ENCODE data around the gene CEP164.

DNA sequence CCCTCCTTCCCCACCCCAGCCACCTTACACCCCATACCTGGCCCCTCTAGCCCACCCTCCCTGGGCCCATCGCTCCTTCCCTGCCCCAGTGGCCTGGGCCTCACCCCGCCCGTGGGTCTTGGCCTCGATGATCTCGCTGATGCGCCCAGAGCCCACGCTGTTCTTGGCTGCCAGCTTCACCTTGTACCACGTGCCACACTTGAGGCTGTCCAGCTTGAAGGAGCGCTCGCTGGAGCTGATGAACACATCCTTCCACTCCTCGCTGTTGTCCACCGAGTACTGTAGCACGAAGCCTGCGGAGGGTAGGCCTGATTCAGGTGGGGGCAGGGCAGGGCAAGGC, 110.1 kb downstream of the CEP164 start:
- TF ChIP-seq, protein P1, sequence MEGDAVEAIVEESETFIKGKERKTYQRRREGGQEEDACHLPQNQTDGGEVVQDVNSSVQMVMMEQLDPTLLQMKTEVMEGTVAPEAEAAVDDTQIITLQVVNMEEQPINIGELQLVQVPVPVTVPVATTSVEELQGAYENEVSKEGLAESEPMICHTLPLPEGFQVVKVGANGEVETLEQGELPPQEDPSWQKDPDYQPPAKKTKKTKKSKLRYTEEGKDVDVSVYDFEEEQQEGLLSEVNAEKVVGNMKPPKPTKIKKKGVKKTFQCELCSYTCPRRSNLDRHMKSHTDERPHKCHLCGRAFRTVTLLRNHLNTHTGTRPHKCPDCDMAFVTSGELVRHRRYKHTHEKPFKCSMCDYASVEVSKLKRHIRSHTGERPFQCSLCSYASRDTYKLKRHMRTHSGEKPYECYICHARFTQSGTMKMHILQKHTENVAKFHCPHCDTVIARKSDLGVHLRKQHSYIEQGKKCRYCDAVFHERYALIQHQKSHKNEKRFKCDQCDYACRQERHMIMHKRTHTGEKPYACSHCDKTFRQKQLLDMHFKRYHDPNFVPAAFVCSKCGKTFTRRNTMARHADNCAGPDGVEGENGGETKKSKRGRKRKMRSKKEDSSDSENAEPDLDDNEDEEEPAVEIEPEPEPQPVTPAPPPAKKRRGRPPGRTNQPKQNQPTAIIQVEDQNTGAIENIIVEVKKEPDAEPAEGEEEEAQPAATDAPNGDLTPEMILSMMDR (IDR thresholded peaks at IDR 0.05), result no peak
- no peak for TF ChIP-seq POLR2A (IDR thresholded peaks at IDR 0.05)

Data from lower leg skin (tissue), 3 donors.